Coronary artery (tissue), 2 donors: ENCODE results near the gene ZNF648.

ENCODE experiments used
- DNase-seq: peaks from one replicate; pipeline ENCODE4 v3.0.0-alpha.2; 2017; ENCODE audit warnings: low spot score
- H3K27ac ChIP-seq, 2 donors: fragments of 200-600 bp; sonication (generic); one replicate each; pipeline ENCODE4 v1.5.1; 2016 to 2019
- H3K4me3 ChIP-seq: fragments of 200-600 bp; sonication (generic); 2 replicates; pipeline ENCODE4 v1.5.1; 2016; ENCODE audit warnings: mild to moderate bottlenecking, moderate library complexity
- TF ChIP-seq, protein P1 (sequence below): fragments of 200-600 bp; sonication (generic); IDR thresholded peaks from one replicate; pipeline ENCODE4 v1.5.1; 2019; ENCODE audit warnings: antibody characterized with exemption

The ZNF648 gene

DNA sequence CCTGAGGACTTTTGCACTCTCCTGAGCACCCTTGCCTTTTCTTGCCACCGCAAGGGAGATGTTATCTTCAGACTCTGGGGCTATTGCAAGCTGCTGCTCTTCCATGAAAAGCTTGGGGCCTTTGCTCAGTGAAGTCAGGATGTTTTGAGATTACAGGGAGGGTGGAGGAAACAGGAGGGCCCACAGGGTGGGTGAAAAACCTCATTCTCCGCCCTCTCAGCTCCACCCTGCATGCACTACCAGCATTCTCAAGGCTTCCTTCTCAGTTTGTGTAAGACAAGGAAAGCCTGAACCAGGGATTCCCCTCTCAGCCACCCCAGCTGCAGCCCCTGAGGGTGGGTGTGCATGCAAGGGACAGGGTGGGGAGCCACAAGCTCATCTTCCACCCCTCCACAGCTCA lies 25.8 kb upstream of the ZNF648 start:
- H3K27ac ChIP-seq: no peak overlapping the region
- TF ChIP-seq, protein P1, sequence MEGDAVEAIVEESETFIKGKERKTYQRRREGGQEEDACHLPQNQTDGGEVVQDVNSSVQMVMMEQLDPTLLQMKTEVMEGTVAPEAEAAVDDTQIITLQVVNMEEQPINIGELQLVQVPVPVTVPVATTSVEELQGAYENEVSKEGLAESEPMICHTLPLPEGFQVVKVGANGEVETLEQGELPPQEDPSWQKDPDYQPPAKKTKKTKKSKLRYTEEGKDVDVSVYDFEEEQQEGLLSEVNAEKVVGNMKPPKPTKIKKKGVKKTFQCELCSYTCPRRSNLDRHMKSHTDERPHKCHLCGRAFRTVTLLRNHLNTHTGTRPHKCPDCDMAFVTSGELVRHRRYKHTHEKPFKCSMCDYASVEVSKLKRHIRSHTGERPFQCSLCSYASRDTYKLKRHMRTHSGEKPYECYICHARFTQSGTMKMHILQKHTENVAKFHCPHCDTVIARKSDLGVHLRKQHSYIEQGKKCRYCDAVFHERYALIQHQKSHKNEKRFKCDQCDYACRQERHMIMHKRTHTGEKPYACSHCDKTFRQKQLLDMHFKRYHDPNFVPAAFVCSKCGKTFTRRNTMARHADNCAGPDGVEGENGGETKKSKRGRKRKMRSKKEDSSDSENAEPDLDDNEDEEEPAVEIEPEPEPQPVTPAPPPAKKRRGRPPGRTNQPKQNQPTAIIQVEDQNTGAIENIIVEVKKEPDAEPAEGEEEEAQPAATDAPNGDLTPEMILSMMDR: no peak
- H3K4me3 ChIP-seq: no peak overlapping the region
- no peak for DNase-seq

DNA sequence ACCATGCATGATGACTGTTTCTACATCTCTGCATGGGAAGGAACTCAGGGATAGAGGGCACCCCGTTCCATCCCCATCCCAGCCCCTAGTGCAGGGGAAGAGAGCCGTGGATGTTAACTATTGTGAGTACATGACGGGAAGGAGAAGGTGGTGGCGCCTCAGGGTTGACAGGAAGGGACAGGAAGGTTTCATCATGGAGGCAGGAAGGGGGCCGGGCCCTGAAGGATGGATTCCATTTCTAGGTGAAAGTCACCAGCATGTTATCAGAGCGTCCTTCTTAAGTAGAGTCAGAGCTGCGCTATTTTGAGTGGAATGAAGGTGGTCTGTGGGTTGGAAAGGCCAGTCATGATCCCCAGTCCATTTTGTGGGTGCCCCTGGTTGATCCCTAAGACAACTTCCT lies 25.1 kb upstream of the ZNF648 start:
- H3K27ac ChIP-seq: no peak overlapping the region
- TF ChIP-seq, protein P1: no peak
- no peak for DNase-seq
- no peak overlapping the region for H3K4me3 ChIP-seq

DNA sequence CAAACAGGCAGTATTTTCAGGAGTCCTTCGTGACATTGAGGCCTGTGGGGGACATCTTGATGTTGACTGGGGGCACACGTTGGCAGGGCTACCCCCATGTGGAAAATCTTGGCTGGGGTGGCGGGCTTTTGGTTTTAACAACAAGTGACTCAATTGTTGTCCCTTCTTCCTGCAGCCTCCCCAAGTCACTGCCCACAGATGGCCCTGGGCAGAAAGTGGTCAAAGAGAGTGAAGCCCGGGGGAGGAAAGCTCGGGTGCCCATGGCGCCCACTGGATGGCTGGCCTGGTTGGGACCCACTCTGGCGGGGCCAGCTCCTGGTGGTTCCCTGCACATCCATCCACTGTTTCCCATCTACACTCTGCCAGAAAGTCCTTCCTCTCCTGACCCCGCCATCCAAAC lies 24.6 kb upstream of the ZNF648 start:
- no peak overlapping the region for H3K4me3 ChIP-seq
- no peak overlapping the region for H3K27ac ChIP-seq
- DNase-seq: no peak
- TF ChIP-seq, protein P1: no peak

DNA sequence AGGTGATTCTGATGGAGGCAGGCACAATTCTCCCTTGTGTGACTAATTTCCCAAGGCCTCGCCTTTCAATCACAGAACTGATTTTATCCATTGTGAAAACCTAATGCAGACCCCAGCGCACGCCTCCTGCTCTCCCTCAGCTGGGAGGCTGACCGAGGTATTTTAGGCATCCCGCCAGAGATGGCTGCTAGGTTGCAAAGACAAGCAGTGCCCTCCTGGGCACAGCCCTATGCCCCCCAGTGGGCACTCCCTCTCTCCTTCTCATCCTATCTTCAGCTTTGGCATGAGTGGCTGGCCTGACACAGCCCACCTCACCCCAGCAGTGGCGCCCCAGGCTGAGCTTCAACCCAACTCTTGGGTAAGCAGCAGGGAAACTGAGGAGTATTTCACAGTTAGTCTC lies 24.2 kb upstream of the ZNF648 start:
- DNase-seq: no peak
- TF ChIP-seq, protein P1: no peak
- Histone ChIP-seq H3K4me3 (no peak overlapping the region), H3K27ac (no peak overlapping the region)

DNA sequence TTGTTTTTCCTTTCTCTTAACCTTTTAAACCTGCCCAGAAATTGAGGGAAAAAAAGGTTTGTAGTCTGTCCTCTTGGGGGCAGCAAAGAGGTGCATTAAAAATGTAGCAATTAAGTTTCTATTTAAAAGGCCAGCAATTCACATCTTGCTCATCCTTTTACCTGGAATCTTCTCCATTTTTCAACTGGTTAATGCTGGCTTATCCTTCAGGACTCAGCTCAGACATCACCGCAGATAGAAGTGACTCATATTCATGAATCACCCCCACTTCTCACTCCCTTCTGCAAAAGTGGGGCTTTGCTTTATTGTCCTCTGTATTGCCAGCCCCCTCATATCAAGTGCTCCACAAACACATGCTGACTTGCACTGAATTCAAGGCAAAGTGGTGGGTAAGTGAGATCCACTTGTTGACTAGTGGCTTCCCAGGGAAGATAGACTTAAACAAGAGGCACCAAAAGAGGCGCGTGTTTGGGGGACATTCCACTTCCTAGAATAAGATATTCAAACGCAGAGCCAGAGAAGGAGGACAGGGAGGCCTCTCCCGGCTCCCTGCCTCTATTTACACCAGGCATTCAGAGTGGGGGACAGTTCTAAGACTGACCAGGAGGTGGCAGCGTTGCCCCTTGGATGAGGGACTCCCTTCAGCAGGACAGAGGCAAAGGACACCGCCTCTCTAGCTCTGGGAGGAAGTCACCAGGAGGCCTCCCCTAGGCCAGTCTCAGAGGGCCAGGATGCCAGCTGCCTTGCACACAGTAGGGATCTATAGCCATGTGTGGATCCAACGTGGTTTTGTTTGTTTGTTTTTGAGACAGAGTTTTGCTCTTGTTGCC lies 23.2 kb upstream of the ZNF648 start:
- TF ChIP-seq, protein P1: peak; percentile 83
- Histone ChIP-seq H3K27ac (no peak overlapping the region), H3K4me3 (no peak overlapping the region)
- DNase-seq: peak; percentile 86

DNA sequence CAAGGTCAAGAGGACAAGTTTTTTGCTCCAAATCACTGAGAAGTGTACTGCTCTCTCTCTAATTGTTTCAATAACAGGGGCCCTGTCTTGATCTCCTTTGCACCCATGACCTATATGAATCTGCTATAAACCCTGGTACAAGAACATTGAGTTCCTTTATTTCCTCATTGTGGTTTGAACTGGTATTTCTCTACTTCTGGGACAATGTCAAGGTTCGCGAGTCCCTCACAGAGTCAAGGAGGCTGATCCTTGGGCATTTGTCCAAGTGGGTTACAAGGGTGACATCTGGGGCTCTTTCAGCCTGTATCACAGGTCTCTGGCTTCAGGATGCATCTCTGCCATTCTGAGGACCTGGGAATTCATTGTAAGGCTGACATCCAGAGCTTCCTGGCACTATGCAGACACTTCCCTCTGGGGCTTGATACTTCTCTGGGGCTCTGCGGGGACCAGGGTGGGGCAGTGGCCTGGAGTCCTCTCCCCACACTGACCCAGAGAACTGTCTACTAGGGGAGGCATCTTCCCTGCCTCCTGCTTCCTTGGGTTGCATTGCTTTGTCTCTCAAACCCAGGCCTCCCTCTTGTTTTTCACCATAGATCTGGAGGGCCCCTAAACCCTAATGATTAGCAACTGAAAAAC lies 22.5 kb upstream of the ZNF648 start:
- H3K4me3 ChIP-seq: no peak overlapping the region
- no peak for DNase-seq
- TF ChIP-seq, protein P1: no peak
- H3K27ac ChIP-seq: no peak overlapping the region
